NCI-H526 treated with DMSO at 0.1 percent for 48 hours (cell line): ENCODE results near the gene TMED4.
"Not testable (repeated sequence)": the region's sequence is repeated elsewhere in the genome, so short reads cannot be mapped to it uniquely, and the experiment has no call there.

Source experiments
- DNase-seq: peaks from one replicate; lab custom pipeline; 2025; lab: John Stamatoyannopoulos, UW

TMED4 gene

GRCh38 chr7:44568771-44569560, 13.1 kb downstream of the TMED4 start:
- DNase-seq, result no peak

DNA sequence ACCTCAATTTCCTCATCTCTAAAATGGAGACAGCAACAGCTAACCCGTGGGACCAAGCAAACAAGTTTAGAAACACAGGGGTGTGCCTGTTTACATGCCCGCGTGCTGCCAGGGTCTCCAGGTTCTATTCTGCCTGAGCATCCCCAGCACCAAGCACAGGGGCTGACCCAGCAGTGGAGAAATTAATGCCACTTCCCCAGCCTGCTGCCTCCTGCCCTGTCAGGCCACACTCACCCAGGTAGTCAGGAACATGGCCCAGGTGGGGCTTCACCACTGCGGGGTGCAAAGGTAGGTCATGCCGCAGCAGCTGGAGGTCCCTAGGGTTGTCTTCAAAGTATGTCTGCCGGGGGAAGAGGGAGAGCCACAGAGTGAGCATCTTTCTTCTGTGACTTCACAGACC, 14.1 kb downstream of the TMED4 start:
- no peak for DNase-seq

GRCh38 chr7:44566680-44567079, 15.4 kb downstream of the TMED4 start:
- DNase-seq, result no peak

DNA sequence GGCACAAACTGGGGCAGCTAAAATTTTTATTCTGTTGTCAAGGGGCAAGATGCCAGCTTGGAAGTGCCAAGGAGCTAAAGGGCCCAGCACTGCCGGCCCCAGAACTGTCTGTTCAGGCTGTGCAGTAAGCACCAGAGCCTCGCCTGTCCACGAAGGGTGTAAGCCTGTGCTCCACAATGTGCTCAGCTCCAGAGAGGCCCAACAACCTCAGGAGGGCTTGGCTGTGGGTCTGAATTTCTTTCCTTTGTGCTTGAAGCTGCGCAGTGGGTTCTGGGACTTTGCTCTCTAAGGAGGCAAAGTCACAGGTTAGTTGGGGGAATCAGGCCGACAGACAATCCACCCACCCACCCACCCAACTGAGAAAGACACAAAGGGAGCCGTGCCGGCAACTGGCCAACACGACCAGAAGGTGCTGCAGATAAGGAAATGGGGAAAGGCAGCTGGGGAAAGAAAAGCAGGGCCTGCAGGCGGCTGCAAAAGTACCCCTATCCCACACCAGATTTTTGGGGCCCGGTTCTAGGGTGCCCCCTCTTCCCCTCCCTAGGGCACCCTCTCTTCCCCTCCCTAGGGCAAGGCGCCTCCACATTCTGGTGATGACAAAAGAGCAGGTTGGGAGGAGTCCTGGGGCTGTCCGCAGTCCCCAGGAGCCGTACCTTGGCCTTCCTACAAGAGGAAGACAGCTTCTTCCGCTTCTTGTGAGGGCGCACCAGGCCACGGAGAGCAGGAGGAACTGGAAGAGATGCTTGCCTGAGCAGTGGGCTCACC, 16.1 kb downstream of the TMED4 start:
- no peak for DNase-seq

- no peak for DNase-seq
Measured at GRCh38 chr7:44565097-44565794, 16.8 kb downstream of the TMED4 start.

DNA sequence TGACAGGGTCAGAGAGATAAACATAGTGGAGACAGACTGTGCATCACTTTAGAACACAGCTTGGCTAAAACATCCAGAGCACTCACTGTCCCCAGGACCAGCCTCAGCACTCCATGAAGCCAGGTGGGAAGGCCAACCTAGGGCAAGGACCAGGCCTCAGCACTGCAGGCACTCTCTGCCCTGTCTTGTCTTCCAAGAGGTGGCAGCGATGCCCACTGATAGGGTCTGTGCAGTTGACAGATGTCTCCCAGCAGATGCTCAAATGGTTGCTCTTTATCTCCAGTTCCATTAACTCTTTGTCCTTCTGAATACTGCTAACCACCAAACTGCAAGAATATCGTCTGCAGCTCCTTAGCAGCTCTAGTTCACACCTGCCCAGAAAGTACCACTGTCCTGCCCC, 17.4 kb downstream of the TMED4 start:
- no peak for DNase-seq

DNA sequence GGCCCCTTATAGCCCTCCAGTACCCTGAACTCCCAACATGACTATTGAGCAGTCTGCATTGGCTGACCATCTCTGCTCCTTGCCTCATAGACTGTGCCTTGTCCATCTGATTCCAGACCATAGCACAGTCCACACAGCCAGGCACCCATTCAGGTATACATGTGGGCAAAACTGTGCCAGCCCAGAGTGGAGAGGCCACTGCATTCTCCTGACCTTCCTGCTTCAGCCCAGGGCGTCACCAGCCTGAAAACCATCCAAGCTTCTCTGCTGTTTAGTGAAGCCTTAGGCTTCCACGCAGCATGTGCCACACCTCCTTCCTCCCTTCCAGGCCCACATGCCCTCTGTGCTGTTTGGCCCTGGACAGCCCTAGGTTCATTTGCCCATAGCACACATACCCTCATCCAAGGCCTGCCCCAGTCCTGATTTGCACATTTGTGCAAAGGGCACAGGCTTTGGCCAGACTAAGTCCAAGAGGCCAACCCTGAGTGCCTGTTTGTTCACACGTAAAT, 18.8 kb downstream of the TMED4 start:
- no peak for DNase-seq

DNA sequence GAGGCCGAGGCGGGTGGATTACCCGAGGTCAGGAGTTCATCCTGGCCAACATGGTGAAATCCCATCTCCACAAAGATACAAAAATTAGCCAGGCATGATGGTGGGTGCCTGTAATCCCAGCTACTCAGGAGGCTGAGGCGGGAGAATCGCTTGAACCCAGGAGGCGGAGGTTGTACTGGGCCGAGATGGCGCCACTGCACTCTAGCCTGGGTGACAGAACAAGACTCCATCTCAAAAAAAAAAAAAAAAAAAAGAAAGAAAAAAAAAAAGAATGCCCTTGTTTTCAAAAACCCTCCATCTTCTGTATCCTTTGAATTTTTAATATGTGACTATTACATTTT, 19.4 kb downstream of the TMED4 start:
- DNase-seq, result not testable (repeated sequence)

DNA sequence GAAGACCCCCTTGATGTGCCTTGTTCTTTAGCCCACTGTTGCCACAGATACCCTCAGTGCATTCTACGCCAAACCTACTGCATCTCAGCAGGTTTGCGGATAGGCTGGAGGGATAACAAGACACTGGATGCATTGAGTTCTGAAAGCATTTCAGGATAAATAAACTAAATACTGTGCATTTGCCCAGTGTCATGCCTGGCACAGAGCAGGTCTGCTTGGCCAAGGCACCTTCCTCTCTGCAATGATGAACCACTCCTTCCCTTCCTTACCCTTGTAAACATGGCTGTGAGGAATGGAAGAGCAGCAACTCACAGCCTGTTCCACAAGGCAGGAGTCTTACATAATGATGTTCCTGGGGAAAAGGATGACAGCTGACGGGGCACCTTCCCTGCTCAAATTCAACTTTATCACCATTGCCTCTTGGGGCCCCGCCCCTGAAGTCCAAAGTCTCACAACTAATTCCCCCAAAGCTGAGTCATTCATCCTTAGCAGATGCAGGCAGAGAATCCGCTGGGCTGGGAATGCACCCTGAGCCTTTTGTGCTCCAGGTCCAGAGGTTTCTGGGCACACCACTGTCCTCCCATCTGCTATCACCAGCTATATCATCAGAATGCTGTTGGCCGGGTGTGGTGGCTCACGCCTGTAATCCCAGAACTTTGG, 19.9 kb downstream of the TMED4 start:
- DNase-seq, result no peak

DNA sequence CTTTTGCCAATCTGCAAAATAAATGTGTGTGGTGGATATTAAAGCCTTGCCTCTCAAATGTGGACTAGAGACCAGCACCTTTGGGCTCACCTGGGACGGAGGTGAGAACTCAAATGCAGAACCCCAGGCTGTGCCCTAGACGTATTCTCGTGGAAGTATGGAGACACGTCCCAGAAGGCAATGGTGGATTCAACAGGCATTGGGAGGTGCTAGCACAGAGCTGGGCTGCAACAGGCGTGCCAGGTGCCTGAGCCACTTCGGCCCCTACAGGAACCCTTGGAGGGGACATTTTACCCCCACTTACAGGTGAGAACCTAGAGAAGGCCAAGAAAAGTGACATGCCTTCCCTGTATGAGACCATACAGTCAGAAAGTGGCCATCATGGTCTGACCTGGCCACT, 20.6 kb downstream of the TMED4 start:
- DNase-seq, result no peak

DNA sequence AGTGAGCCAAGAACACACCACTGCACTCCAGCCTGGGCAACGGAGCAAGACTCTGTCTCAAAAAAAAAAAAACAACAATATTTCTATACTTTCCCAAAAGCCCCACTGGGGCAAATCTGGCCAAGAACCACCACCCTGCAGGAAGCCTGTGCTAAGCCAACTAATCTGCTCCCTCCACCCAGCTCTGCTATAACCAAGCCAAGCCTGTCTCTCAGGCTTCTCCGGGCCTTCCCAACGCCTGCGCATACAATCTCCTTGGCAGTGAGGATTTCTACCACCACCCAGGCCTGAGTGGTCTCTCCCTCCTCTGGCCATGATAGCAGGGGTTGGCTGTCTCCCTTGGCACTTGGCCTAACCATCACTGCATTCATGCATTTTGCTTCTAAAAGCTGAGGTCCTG, 22.5 kb downstream of the TMED4 start:
- no peak for DNase-seq

GRCh38 chr7:44557485-44557884, 24.5 kb downstream of the TMED4 start:
- no peak for DNase-seq

- DNase-seq, result no peak
Measured at GRCh38 chr7:44555350-44555749, 26.7 kb downstream of the TMED4 start.

GRCh38 chr7:44552473-44553005, 29.5 kb downstream of the TMED4 start:
- not testable (repeated sequence) for DNase-seq

DNA sequence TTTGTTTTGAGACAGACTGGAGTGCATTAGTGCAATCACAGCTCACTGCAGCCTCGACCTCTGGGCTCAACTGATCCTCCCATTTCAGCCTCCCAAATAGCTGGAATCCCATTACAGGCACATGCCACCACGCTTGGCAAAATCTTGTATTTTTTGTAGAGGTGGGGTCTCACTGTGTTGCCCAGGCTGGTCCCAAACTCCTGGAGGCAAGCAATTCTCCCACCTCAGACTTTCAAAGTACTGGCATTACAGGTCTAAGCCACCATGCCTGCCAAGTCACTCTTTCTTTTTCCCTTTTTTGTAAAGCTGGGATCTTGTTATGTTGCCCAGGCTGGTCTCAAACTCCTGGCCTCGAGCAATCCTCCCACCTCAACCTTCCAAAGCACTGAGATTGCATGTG, 32.6 kb downstream of the TMED4 start:
- DNase-seq, result no peak

DNA sequence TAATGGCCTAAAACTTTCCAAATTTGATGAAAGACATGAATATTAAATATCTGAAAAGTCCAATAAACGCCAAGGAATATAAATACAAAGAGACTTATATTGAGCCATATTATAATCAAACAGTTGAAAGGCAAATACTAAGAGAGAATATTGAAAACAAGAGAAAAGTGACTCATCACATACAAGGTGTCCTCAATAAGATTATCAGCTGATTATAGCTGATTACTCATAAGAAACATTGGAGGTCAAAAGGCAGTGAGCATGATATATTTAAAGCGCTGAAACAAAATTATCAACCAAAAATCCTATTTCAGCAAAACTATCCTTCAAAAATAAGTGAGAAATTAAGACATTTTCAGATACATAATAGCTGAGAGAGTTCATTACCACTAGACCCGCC, 33.1 kb downstream of the TMED4 start:
- DNase-seq, result no peak

DNA sequence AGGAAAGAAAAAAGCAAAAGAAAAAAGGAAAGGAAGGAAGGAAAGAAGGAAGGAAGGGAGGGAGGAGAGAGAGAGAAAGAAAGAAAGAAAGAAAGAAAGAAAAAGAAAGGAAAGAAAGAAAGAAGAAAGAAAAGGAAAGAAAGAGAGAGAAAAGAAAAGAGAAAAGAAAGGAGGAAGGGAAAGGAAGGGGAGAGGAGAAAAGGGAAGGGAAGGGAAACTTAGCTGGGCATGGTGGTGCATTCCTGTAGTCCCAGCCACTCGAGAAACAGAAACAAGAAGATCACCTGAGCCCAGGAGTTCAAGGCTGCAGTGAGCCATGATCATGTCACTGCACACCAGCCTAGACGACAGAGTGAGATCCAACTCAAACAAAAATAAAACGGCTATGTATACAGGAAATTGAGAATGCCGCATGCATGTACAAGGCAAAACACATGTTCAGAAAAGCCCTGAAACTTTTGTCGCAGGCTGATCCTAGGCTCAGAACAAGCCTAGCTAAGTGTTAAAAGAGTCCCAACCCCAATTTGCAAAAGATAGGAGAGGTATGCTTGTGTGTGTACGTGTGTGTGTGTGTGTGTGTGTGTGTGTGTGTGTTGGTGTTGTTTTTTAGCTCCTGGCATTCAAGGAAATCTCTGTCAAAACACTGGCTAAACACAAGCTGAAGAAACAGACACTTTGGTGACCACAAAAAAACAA, 34.3 kb downstream of the TMED4 start:
- DNase-seq, result no peak

DNA sequence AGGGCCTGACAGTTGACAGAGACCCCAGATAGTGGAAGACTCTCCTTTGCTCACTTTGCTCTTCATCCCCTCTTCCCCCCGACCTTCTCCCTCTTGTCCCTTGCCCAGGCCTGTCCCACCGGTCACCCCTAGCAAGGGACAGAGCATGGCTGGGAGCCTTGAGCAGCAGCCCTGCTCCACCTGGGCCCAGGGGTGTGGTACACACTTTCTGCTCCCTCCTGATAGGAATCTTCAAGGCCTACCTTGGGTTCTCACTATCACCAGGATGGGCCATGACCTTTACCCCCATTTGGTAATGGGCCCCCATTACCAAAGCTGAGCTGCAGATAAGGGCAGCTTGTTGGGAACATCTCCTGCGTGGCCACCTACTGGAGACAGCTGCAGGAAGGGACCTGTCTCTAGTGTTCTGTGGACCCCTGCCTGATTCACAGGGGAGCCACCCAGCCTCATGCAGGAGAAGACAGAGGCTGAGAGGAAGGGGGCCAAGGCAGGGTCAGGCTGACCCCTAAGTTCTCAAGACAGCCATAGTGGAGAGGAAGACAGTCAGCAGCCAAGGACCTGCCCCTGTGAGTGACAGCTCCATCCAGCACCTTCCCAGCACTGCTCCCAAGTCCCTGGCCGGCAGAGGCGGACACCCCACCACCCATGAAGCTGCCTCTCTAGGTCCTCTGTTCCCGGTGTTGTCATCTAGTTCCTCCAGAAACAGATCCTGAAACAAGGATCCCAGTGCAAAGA, 40.0 kb downstream of the TMED4 start:
- DNase-seq, result no peak

GRCh38 chr7:44541028-44541869, 40.8 kb downstream of the TMED4 start, which contains the start of gene NPC1L1:
NPC1L1 (minus strand) TSS chr7:44541330; CDS start chr7:44541259, 71 bp downstream.
- DNase-seq, result no peak

DNA sequence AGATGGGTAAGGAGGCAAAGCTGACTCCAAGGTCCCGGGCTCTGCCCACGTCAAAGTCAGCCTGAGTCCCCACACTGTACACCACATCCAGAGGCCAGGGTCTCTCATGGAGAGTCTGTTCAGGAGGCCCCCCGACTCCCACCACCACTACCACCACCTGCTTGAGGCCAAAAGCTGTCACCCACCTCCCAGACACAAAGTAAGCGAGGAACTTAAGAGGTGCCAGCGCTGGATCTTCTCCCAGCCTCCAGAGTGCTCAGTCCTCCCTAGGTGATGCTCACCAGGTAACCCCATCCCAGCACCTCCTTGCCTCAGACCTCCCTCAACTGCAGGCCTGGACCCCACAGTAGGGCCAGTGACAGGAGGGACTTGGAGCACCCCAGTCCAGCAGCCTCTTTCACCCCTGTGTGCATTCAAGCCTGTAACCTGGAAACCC, 41.4 kb downstream of the TMED4 start:
- no peak for DNase-seq
